Femur (tissue), 1 donor: ENCODE measurements around the gene ITGB3BP.

Experiments
- DNase-seq: peaks from one replicate; pipeline ENCODE4 v3.0.0-alpha.2; 2017

The ITGB3BP gene

DNA sequence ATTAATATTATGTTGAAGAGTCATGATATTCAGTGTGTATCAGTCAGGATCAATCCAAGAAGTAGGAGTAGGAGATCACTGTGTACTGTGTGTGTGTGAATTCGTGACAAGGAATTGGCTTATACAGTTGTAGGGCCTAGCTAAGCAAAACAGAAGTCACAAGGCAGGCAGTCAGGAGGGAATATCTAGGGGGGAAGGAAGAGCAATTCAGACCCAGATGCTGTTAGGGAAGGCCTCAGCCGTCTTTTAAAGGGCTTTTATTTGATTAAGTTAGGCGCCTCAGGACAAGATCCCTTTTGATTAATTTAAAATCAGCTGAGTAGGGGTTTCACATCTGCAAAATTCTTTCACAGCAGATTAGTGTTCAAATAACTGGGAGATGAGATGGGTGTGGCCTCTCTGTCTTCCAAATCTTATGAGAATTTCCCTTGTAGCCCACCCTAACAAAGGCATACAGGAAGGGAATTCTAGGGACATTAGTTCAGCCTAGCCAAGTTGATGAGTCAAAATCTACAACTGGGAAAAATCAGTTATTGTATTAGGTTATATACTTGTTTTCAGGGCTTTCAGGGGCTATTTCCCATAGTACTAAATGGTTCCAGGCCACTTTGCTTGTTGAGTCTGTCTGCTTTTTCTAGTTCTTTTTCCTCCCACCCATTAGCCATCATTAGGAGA lies 108.2 kb downstream of the ITGB3BP start:
- no peak for DNase-seq

DNA sequence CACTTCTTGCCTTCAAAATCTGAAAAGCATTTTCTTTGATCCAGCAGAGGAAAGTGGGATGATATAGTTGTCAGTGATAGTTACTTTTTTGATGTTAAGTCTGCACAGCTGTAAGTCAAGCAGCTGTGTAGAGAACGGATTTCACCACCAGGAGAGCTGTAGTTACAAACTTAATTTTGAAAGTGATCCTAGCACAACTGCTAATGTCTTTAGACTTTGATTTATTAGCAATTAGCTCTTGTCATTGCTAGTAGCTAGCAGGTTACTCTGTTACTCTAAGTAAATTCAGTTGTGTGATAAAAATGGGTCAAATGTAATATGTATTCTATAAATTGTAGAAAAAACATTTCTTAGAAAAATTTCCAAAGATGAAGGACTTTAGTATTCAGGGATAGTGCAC lies 109.6 kb downstream of the ITGB3BP start:
- DNase-seq = no peak

DNA sequence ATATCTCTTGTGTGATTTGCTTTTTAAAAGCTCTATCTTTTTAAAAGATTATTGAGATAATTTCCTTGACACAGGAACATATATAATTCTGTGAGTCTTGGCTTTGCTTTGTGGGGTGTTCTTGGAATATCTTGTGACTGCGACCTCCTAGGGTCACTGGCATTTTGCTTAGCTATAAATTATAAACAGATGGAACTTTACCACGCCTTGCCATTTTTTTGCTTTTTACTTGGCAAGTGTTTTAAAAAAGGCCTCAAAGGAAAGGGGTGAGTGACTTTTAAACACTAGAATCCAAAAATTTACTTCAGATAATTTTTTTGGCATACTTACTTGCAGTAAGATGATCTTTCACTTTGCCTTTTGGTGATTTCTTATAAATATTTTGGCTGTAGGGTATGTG lies 112.0 kb downstream of the ITGB3BP start:
- DNase-seq = no peak

DNA sequence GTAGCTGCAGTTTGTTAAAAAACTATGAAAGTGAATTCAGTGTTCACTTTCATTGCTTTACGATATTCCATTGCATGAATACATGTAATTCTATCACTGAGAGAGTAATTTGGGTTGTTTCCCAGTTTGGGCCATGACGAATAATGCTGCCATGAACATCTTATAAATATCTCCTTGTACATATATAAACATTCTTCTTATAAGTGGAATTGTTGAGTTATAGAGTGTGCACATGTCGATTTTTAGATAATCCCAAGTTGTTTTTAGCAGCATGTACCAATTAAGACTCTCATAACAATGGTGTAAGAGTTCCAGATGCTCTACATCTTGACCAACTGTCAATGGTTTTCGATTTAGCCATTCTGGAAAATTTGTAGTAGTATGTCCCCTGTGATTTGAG lies 114.7 kb downstream of the ITGB3BP start:
- DNase-seq = no peak

GRCh38 chr1:63407002-63407401 lies 116.0 kb downstream of the ITGB3BP start:
- no peak for DNase-seq

DNA sequence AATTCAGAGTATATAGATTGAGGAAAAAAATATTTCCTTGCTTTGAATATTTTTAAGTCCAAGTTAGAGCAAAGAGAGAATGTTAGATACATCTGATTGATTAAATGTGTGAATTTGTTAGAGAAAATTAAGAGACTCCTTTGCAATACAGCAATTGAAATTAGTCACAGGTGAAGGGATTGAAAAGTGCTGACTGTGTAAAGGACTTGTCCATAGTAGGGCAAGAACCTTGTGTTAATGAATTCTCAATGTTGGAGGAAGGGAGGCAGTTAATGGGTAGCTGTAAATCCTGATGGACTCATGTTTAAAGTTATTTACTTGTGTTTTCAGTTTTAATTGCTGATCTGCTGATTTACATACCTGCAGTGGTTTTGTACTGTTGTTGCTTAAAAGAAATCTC lies 117.0 kb downstream of the ITGB3BP start:
- no peak for DNase-seq

DNA sequence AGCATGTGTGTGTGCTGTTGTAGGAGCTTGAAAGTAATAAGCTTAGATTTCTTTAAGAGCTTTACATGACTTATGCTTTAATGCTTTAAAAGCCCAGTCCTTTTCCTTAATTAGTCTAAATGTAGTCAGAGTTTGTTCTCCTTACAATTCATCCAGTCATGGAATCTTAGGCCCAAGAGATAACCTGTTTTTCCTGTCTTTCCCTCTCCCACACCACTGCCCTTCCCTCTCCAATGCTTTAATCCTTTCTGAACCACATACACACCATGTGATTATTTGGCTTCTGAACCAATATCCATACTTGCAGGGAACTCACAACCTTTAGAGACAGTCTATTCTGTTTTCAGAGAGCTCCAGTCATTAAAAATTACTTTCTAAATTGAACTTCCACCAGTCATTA lies 118.0 kb downstream of the ITGB3BP start:
- DNase-seq = no peak

GRCh38 chr1:63403386-63403785 lies 119.6 kb downstream of the ITGB3BP start:
- DNase-seq = no peak

- no peak for DNase-seq
These were observed 121.1 kb downstream of the ITGB3BP start for GRCh38 chr1:63401945-63402344.
